Gastroesophageal sphincter (tissue), 4 donors: ENCODE data around the gene STARD6. TPM values are rescaled to one million over a fixed set of nuclear protein-coding genes. Genes with fewer than 3 reads are reported as not detected.

Experiments used
- ATAC-seq: fragments of 150-250 bp; one replicate; pipeline ENCODE4 v1.9.1; 2016; ENCODE audit warnings: mild to moderate bottlenecking, moderate library complexity
- H3K27ac ChIP-seq, 4 donors: fragments of 200-600 bp; sonication (generic) in 3 of 4; 1 replicate in 3 of 4; 2 replicates in 1 of 4; pipeline ENCODE4 v1.5.1; 2016 to 2019
- H3K27me3 ChIP-seq: fragments of 200-600 bp; sonication (generic); one replicate; pipeline ENCODE4 v1.5.1; 2019
- H3K36me3 ChIP-seq, 2 donors: fragments of 200-600 bp; sonication (generic); one replicate each; pipeline ENCODE4 v1.5.1; 2019; ENCODE audit warnings: control low read depth in 1 of 2
- H3K4me1 ChIP-seq, 3 donors: fragments of 200-600 bp; sonication (generic); 1 replicate in 2 of 3; 2 replicates in 1 of 3; pipeline ENCODE4 v1.5.1; 2016 to 2019; ENCODE audit warnings: control low read depth in 2 of 3
- H3K4me3 ChIP-seq, 2 donors: fragments of 200-600 bp; sonication (generic); one replicate each; pipeline ENCODE4 v1.5.1; 2019; ENCODE audit warnings: mild to moderate bottlenecking in 1 of 2, moderate library complexity in 1 of 2
- H3K9me3 ChIP-seq, 3 donors: fragments of 200-600 bp; sonication (generic); one replicate each; pipeline ENCODE4 v1.5.1; 2017 to 2019; ENCODE audit warnings: control low read depth in 2 of 3
- EP300 ChIP-seq: sonication (generic); formaldehyde crosslinking; IDR thresholded peaks from one replicate; pipeline ENCODE4 v1.6.1; 2017; ENCODE audit warnings: antibody characterized with exemption, mild to moderate bottlenecking
- POLR2A ChIP-seq, 2 donors: fragments of 450-650 bp; IDR thresholded peaks; one replicate each; pipeline ENCODE4 v1.6.1; 2017; ENCODE audit warnings: antibody characterized with exemption in 2 of 2, mild to moderate bottlenecking in 2 of 2, moderate library complexity in 1 of 2
- POLR2AphosphoS5 ChIP-seq: sonication (generic); formaldehyde crosslinking; IDR thresholded peaks from one replicate; pipeline ENCODE4 v1.6.1; 2017; ENCODE audit warnings: antibody characterized with exemption
- WGBS, 2 donors: methylation state at CpG; one replicate each; pipeline ENCODE4 v1.1.5; 2018; ENCODE audit warnings: low coverage in 1 of 2; 5-methylcytosine and 5-hydroxymethylcytosine counted together
- small RNA-seq, 4 donors: library from RNA; depleted of rRNA; stranded (forward); fragments of <200 nt; gene quantifications; one replicate each; pipeline ENCODE3, GENCODE V24; 2016
- total RNA-seq, 4 donors: library from RNA; depleted of rRNA; stranded (reverse); fragments of >200 nt; gene quantifications; one replicate each; pipeline ENCODE4 v1.1.0, GENCODE V29; 2016
- TF ChIP-seq, protein P1 (sequence below), 4 experiments: fragments of 200-600 bp in 2 of 4; fragments of 450-650 bp in 2 of 4; sonication (generic) in 1 of 4; IDR thresholded peaks; one replicate each; pipeline ENCODE4 v1.5.1; 2017 to 2019; ENCODE audit warnings: antibody characterized with exemption in 4 of 4, mild to moderate bottlenecking in 2 of 4, moderate library complexity in 2 of 4

STARD6 gene
- total RNA-seq, 4 donors from 2014 or later: not detected

- TF ChIP-seq EP300 (no peak), POLR2A (IDR thresholded peaks at IDR 0.05) (no peak), POLR2AphosphoS5 (no peak)
- TF ChIP-seq, protein P1, sequence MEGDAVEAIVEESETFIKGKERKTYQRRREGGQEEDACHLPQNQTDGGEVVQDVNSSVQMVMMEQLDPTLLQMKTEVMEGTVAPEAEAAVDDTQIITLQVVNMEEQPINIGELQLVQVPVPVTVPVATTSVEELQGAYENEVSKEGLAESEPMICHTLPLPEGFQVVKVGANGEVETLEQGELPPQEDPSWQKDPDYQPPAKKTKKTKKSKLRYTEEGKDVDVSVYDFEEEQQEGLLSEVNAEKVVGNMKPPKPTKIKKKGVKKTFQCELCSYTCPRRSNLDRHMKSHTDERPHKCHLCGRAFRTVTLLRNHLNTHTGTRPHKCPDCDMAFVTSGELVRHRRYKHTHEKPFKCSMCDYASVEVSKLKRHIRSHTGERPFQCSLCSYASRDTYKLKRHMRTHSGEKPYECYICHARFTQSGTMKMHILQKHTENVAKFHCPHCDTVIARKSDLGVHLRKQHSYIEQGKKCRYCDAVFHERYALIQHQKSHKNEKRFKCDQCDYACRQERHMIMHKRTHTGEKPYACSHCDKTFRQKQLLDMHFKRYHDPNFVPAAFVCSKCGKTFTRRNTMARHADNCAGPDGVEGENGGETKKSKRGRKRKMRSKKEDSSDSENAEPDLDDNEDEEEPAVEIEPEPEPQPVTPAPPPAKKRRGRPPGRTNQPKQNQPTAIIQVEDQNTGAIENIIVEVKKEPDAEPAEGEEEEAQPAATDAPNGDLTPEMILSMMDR (IDR thresholded peaks at IDR 0.05): no peak
- Histone ChIP-seq H3K27ac (no peak overlapping the region), H3K9me3 (no peaks in the 10 kb centered on the region), H3K4me1 (no peaks in the 10 kb centered on the region), H3K4me3 (no peak overlapping the region), H3K27me3 (no peaks in the 10 kb centered on the region), H3K36me3 (peaks cover 0 to 89% of the 10 kb centered on the region in 2 donors)
- WGBS, 2 donors: 89 to 95% methylated on average over 4 to 5 of the region's 5 CpGs
- ATAC-seq: no peak
Measured at GRCh38 chr18:54279477-54280219, 78.0 kb downstream of the STARD6 start.

DNA sequence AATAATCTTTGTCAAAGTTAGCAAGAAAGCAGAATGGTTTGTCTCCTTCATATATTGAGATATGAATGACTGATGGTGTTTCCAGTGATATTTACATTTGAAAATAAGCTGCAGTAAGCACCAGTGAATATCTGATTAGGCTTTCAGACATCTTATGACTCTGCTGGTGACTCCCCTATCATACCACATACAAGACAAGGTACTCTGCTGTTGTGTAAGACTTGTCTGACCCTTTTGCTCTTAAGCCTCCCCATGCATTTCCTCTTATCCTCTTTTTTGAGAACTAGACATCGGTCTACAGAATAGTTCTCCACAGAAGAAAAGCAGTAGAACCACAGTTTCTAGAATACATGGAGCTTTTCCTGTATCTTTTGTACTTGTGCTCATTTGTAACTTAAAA, 79.0 kb downstream of the STARD6 start:
- 89 to 100% methylated on average over 1 of the region's 1 CpG for WGBS, 2 donors
- Histone ChIP-seq H3K36me3 (peaks cover 0 to 82% of the 10 kb centered on the region in 2 donors), H3K9me3 (no peaks in the 10 kb centered on the region)

DNA sequence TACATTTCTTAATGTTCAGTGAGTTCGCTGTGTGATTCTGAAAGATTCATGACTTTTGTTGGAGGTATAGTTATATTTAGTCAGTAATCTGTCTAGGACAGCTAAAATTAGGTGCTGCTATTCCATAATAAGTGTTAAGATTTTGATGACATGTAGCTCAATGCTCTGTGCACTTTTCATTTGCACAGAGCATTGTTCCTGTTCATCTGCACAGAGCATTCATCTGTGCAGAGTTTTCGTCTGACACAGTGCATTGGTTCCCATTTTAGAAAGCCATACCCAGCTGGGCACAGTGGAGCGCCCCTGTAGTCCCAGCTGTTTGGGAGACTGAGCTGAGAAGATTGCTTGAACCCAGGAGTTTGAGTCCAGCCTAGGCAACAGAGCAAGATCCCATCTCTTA, 79.8 kb downstream of the STARD6 start:
- H3K36me3 ChIP-seq: peaks cover 0 to 74% of the 10 kb centered on the region in 2 donors

More for the DNA sequence above, 79.0 kb downstream of the STARD6 start:
- Histone ChIP-seq H3K4me3 (no peak overlapping the region), H3K27ac (no peak overlapping the region), H3K27me3 (no peaks in the 10 kb centered on the region), H3K4me1 (no peaks in the 10 kb centered on the region)
- TF ChIP-seq, protein P1 (IDR thresholded peaks at IDR 0.05): no peak
- TF ChIP-seq EP300: no peak
- TF ChIP-seq POLR2AphosphoS5: no peak
- TF ChIP-seq POLR2A (IDR thresholded peaks at IDR 0.05): no peak
- ATAC-seq: no peak

More for the DNA sequence above, 79.8 kb downstream of the STARD6 start:
- 89% methylated on average over 1 of the region's 3 CpGs for WGBS, 2 donors
- Histone ChIP-seq H3K4me3 (no peak overlapping the region), H3K27me3 (no peaks in the 10 kb centered on the region), H3K9me3 (no peaks in the 10 kb centered on the region), H3K4me1 (no peaks in the 10 kb centered on the region), H3K27ac (no peak overlapping the region)
- TF ChIP-seq POLR2A (IDR thresholded peaks at IDR 0.05) (no peak), EP300 (no peak), POLR2AphosphoS5 (no peak)
- TF ChIP-seq, protein P1 (IDR thresholded peaks at IDR 0.05): no peak
- ATAC-seq: no peak

Small RNAs within 50 kb of the gene (small RNA-seq; reads per million reads assigned to genes)
- gene SNRPGP2: 0 reads per million in 4 donors

Other genes starting within 250 kb of the STARD6 start
- gene MBD2, start 133.2 kb downstream of the STARD6 start, total RNA-seq: 10 to 100 TPM; 29.5 to 48.5 (median 36.1) TPM
- 10 to 100 TPM; 18.9 to 41.6 (median 33.6) TPM for gene POLI, start 88.3 kb downstream of the STARD6 start, total RNA-seq
- gene C18orf54, start within 50 bp of the STARD6 start, total RNA-seq: 1 to 10 TPM; 1.4 to 2.6 (median 1.9) TPM
- 1 to 10 TPM in 1 of 4 donors, not detected in 3; 4.9 TPM for gene DYNAP, start 233.4 kb upstream of the STARD6 start, total RNA-seq